ENCODE results near the gene SLC9A6.
"Not testable (repeated sequence)": the region's sequence is repeated elsewhere in the genome, so short reads cannot be mapped to it uniquely, and the experiment has no call there.

Gene SLC9A6

DNA sequence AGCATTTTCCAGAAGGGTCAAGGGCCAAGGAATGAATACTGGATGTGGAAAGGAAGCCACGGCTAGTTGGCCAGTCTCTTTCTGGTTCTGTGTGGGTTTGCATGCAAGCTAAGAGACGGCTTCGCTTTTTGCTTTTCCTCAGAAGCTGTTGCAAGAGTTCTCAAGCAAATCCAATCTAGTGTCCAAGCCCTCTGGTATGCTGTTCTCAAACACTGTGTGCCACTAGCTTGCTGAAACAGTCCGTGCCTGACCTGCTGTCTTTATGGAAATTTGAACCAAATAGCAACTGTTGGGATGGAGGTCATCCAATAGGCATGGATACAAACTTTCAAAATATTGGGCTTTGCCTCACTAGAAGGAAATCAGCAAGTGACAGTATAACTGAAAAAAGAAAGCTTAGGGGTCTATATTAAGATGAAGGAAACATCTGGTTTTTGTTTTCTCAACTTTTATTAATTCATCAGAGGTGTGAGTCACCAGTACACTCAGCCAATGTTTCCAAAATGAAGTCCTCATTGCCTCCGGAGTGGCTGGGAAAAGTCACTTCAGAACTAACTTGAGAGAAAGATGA is 70.5 kb downstream of the SLC9A6 start:
- no peak for DNase-seq
- intact Hi-C loops (cut with DNase I) = no loop called here

- DNase-seq = no peak
- intact Hi-C loops (cut with DNase I) = no loop called here
Observed at GRCh38 chrX:136057567-136057966, 72.3 kb downstream of the SLC9A6 start.

DNA sequence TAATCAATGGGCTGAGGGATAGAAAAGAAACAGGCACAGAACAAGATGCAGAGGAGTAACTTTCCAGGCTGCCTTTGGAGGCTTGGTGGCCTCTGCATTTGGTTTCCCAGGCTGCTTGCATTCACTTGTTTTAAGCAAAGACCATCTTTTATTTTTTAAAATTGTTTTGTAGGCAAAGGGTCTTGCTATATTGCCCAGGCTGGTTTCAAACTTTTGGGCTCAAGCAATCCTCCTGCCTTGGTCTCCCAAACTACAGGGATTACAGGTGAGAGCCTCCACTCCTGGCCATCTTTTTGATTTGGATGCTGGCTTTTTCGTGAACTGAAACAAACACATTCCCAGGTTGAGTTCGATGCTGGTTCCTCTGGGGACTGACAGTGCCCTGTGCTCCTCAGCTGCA is 74.1 kb downstream of the SLC9A6 start:
- intact Hi-C loops (cut with DNase I) = no loop called here
- no peak for DNase-seq

GRCh38 chrX:136061286-136061685 is 76.1 kb downstream of the SLC9A6 start:
- intact Hi-C loops (cut with DNase I) = no loop called here
- DNase-seq = no peak

- DNase-seq = no peak
- intact Hi-C loops (cut with DNase I) = no loop called here
Observed at GRCh38 chrX:136061696-136062095, 76.5 kb downstream of the SLC9A6 start.

GRCh38 chrX:136063340-136064079 is 78.3 kb downstream of the SLC9A6 start:
- intact Hi-C loops (cut with DNase I) = no loop called here
- DNase-seq = no peak

- no peak for DNase-seq
- intact Hi-C loops (cut with DNase I) = no loop called here
Observed at GRCh38 chrX:136064661-136065043, 79.4 kb downstream of the SLC9A6 start.

DNA sequence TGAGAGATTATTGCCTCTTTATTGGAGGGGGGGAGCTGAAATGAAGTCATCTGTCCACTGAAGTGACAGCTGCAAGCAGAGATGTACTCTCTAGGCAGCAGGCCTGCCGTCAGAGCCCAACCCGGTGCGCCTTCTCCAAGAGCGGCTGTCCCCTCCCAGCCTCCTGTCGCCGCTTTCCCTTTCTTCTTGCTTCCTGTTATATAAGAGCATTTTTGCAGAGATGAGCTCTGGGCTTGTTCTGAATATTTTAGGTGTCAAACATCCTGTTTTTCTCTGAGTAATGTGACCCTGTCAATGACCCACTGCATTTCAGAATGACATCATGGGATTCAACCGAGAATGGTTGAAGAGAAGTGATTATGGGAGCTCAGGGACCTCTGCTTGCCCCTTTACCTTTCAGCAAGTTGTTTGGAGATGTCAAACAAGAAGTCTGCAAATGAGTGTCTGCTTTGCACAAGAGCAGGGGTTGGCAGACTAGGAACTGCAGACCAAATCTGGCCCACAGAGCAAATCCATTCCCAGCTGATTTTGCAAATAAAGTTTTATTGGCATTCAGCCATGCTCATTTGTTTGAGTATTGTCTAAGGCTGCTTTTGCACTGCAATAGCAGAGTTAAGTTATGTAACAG is 79.9 kb downstream of the SLC9A6 start:
- peak in 3 of 42 donors; percentile 6 to 36 (median 25) for DNase-seq
- intact Hi-C loops (cut with DNase I) = no loop called here

DNA sequence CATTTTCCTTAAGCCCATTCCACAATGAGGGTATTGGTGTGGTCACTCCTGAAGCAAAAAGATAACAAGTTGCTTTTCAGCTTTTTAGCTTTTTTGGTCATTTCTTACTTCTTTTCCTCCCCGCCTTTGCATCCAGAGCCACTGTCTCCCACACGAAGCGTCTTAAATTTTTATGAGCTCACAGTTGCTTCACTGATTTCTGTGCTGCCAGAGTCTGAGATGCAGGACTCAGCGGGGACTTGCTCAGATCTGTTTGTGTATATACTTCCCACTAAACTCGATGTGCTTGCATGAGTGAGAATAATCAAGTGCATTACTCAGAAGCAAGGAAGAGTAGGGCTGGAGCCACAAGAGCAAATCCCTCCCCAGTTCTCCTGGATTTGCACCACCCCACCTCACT is 81.9 kb downstream of the SLC9A6 start:
- intact Hi-C loops (cut with DNase I) = no loop called here
- no peak for DNase-seq

DNA sequence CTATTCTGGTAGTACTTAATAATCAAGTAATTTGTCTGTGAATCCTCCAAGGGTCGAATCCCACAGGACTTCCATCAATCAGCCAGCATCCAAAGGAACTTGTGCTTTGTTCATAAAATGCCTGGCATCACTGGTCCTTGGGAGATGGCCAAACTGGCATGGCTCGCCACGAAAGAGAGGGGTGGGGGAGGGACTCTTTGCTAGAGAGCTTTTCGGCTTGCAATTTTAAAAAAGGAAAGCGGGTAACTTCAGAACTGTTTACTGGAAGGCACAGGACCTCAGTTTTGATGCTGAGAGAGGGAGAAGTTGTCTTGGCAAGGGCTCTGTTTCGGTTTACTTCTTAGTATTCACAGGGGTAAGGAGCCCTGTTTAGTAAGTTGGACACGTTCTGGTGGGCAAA is 82.7 kb downstream of the SLC9A6 start:
- intact Hi-C loops (cut with DNase I) = no loop called here
- peak in 24 of 42 donors; percentile 4 to 61 (median 21) for DNase-seq

- no peak for DNase-seq
- intact Hi-C loops (cut with DNase I) = no loop called here
Observed at GRCh38 chrX:136076942-136077341, 91.7 kb downstream of the SLC9A6 start.

DNA sequence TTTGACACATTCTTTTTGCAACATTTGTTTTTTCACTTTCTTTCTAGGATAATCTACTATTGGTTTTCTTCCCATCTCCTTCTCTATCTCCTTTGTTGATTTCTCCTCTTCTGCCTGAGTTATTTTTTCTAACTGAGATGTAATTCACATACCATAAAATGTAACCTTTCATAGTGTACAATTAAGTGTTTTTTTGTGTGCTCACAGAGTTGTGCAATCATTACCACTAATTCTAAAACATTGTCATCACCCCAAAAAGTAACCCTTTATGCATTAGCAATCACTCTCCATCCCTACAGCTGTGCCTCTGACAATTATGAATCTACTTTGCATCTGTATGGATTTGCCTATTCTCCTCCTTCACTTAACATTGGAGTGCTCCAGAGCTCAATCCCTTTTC is 95.5 kb downstream of the SLC9A6 start:
- intact Hi-C loops (cut with DNase I) = no loop called here
- DNase-seq = no peak

DNA sequence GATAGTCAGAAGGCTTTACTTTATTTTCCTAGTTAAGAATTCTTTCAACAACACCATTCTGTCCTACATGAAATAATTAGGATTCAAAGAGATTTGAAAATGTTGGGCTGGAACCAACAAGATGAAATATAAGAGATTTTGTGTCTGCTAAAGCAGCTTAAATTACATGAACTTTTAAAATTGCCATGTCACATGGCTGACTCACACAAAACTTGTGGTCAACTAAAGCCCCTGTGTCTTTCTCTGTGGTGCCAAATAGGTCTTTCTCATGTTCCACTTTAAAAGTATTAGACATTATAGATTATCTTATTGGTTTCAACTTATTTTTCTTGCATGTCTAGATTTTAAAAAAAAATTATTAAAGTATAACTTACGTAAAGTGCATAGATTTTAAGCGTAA is 101.3 kb downstream of the SLC9A6 start:
- DNase-seq = no peak
- intact Hi-C loops (cut with DNase I) = no loop called here

DNA sequence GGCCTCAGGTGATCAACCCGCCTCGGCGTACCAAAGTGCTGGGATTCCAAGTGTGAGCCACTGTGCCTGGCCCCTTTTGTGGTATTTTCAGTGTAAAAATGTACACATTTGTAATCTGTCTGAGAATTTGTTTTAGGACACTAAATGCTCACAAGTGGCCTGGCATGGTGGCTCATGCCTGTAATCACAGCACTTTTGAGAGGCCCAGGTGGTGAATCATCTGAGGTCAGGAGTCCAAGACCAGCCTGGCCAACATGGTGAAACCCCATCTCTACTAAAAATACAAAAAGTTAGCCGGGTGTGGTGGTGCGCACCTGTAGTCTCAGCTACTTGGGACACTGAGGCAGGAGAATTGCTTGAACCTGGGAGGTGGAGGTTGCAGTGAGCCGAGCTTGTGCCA is 106.7 kb downstream of the SLC9A6 start:
- intact Hi-C loops (cut with DNase I); DNase-seq: not testable (repeated sequence)

DNA sequence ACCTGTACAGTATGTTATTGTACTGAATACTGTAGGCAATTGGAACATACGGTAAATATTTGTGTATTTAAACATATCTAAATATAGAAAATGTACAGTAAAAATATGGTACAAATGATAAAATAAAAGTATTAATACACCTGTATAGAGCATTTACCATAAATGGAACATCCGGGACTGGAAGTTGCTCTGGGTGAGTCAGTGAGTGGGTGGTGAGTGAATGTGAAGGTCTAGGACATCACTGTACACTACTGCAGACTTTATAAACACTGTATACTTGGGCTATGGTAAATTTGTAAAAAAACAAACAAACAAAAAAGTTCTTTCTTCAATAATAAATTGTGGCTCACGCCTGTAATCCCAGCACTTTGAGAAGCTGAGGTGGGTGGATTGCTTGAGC is 109.7 kb downstream of the SLC9A6 start:
- intact Hi-C loops (cut with DNase I) = no loop called here
- no peak for DNase-seq

Measured in head of caudate nucleus (tissue), 42 donors.